ENCODE data around the gene ATAD2B. TPM values are rescaled to one million over a fixed set of nuclear protein-coding genes. Genes with fewer than 3 reads are reported as not detected.

ATAD2B gene
- total and polyA plus RNA-seq, 12 donors = 2.2 to 11.8 (median 8.7) TPM

GRCh38 chr2:23711979-23712755 lies 214.8 kb downstream of the ATAD2B start:
- DNase-seq (peak; percentile 18 to 57), ATAC-seq (peak; percentile 55 to 84 (median 68))
- Histone ChIP-seq H3K27ac (no peak overlapping the region), H3K4me1 (peaks cover 0 to 14% (median 0%) of the 10 kb centered on the region in 9 donors), H3K27me3 (no peaks in the 10 kb centered on the region), H3K4me3 (no peak overlapping the region), H3K36me3 (peaks cover 0 to 27% (median 6%) of the 10 kb centered on the region in 9 donors), H3K9me3 (no peaks in the 10 kb centered on the region)
- 76 to 80% methylated on average over 7 of the region's 7 CpGs for WGBS, 2 donors
- intact Hi-C loops (cut with DNase I) = no loop called here
- no peak for TF ChIP-seq CTCF (IDR thresholded peaks at IDR 0.05)

DNA sequence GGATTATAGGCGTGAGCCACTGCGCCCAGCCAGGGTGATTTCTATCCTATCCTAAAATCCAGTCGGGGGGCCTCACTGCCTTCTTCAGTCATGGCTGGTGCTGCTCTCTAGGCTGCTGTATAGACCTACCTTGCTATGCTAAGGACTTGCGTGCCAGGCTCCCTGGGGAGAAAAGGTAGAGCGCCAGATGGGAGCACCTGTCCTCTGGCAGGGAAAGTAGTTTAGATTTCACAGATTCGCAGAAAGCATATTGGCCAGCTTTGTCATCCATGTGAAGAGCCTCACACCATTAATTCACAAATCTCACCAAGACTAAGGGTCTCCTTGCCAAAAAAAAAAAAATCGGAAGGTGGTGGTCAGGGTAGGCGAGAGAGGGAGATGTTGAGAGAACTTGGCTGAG lies 217.6 kb downstream of the ATAD2B start:
- Histone ChIP-seq H3K27me3 (no peaks in the 10 kb centered on the region), H3K36me3 (peaks cover 0 to 52% (median 13%) of the 10 kb centered on the region in 9 donors), H3K27ac (no peak overlapping the region), H3K9me3 (no peaks in the 10 kb centered on the region), H3K4me1 (peaks cover 0 to 14% (median 0%) of the 10 kb centered on the region in 9 donors), H3K4me3 (no peak overlapping the region)
- intact Hi-C loops (cut with DNase I) = no loop called here
- TF ChIP-seq CTCF (IDR thresholded peaks at IDR 0.05) = no peak
- DNase-seq = no peak
- no peak for ATAC-seq
- 98 to 99% methylated on average over 8 of the region's 8 CpGs for WGBS, 2 donors

- ATAC-seq (no peak), DNase-seq (no peak)
- 92 to 99% methylated on average over 6 of the region's 6 CpGs for WGBS, 2 donors
- no peak for TF ChIP-seq CTCF (IDR thresholded peaks at IDR 0.05)
- Histone ChIP-seq H3K4me3 (no peak overlapping the region), H3K36me3 (peaks cover 0 to 58% (median 13%) of the 10 kb centered on the region in 9 donors), H3K27me3 (no peaks in the 10 kb centered on the region), H3K4me1 (peaks cover 0 to 14% (median 0%) of the 10 kb centered on the region in 9 donors), H3K9me3 (no peaks in the 10 kb centered on the region), H3K27ac (no peak overlapping the region)
- intact Hi-C loops (cut with DNase I) = no loop called here
Measured at GRCh38 chr2:23708771-23709170, 218.2 kb downstream of the ATAD2B start.

DNA sequence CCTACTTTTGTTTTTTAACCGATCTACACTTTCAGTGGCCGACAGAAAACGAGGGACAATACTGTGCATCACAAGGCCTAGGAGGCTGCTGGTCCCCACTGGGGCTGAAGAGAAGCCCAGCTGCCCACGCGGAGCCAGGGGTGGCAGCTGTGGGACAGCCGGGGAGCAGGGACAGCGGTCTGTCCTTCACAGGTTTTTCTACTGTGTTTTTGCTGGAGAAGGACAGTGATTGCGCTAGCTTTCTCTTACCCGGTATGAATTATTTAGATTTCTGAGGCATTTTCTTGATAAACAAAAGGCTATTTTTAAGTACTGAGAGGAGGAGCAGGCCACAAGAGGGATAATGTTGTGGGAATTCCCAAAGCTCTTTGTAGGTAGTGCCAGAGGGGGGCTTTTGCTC lies 219.8 kb downstream of the ATAD2B start:
- Histone ChIP-seq H3K9me3 (no peaks in the 10 kb centered on the region), H3K27me3 (no peaks in the 10 kb centered on the region), H3K4me3 (no peak overlapping the region), H3K4me1 (peaks cover 0 to 5% (median 0%) of the 10 kb centered on the region in 9 donors), H3K27ac (no peak overlapping the region), H3K36me3 (peaks cover 0 to 70% (median 13%) of the 10 kb centered on the region in 9 donors)
- intact Hi-C loops (cut with DNase I) = no loop called here
- TF ChIP-seq CTCF (IDR thresholded peaks at IDR 0.05) = no peak
- DNase-seq (no peak), ATAC-seq (no peak)
- WGBS, 2 donors = 73 to 82% methylated on average over 9 of the region's 9 CpGs
